SU-DHL-6 (cell line): ENCODE data around the gene TEC.

Experiments
- H2AFZ ChIP-seq: fragments of 200-600 bp; sonication (generic); 2 replicates; pipeline ENCODE4 v1.6.1; 2014; ENCODE audit warnings: low read depth, mild to moderate bottlenecking, moderate library complexity, mixed read lengths, antibody characterized with exemption, low read length; ENCODE audit not compliant: severe bottlenecking
- H3F3A ChIP-seq: fragments of 200-600 bp; shearing (Covaris generic); 2 replicates; pipeline ENCODE4 v1.6.0; 2016; ENCODE audit warnings: antibody characterized with exemption, mild to moderate bottlenecking; ENCODE audit not compliant: insufficient read depth
- H3K27ac ChIP-seq: fragments of 200-600 bp; sonication (generic); 2 replicates; pipeline ENCODE4 v1.5.1; 2016; ENCODE audit warnings: low read depth, mild to moderate bottlenecking, low read length, moderate library complexity, mixed read lengths
- H3K27me3 ChIP-seq: fragments of 200-600 bp; sonication (generic), shearing (Covaris generic); 2 replicates; pipeline ENCODE4 v1.6.0; 2014; ENCODE audit warnings: mild to moderate bottlenecking, low read length
- H3K36me3 ChIP-seq: fragments of 200-600 bp; sonication (generic); 2 replicates; pipeline ENCODE4 v1.6.1; 2014; ENCODE audit warnings: mild to moderate bottlenecking, low read length, mixed read lengths
- H3K4me2 ChIP-seq: fragments of 300-600, 200-600 bp; shearing (Covaris generic), sonication (generic); 2 replicates; pipeline ENCODE4 v1.6.0; 2014; ENCODE audit warnings: low read length, low read depth, mild to moderate bottlenecking; ENCODE audit not compliant: poor library complexity, severe bottlenecking
- H3K4me3 ChIP-seq: fragments of 200-600 bp; sonication (generic); 2 replicates; pipeline ENCODE4 v1.5.1; 2014; ENCODE audit warnings: antibody characterized with exemption, low read length, mild to moderate bottlenecking, mixed read lengths; ENCODE audit not compliant: insufficient read depth, poor library complexity, severe bottlenecking
- H3K79me2 ChIP-seq: fragments of 200-600 bp; sonication (generic); 2 replicates; pipeline ENCODE4 v1.6.1; 2014; ENCODE audit warnings: mild to moderate bottlenecking, low read length, moderate library complexity; ENCODE audit not compliant: insufficient read depth
- H3K9ac ChIP-seq: fragments of 200-600 bp; sonication (generic); 2 replicates; pipeline ENCODE4 v1.7.0; 2014; ENCODE audit warnings: mild to moderate bottlenecking, low read length
- H3K9me2 ChIP-seq: fragments of 200-600 bp; sonication (generic); replicated peaks from 2 replicates; pipeline ENCODE4 v1.6.1; 2014; ENCODE audit warnings: low read length; ENCODE audit not compliant: insufficient read depth
- H3K9me3 ChIP-seq: fragments of 200-600 bp; sonication (generic); 2 replicates; pipeline ENCODE4 v1.6.1; 2014; ENCODE audit warnings: low read length, mixed read lengths; ENCODE audit not compliant: insufficient read depth
- H4K20me1 ChIP-seq: fragments of 200-600 bp; sonication (generic); 2 replicates; pipeline ENCODE4 v1.6.1; 2014; ENCODE audit warnings: low read depth, mild to moderate bottlenecking, antibody characterized with exemption, low read length, moderate library complexity, mixed read lengths
- CTCF ChIP-seq: fragments of 200-600 bp; sonication (generic); IDR thresholded peaks from one replicate; pipeline ENCODE4 v1.5.1; 2017; ENCODE audit warnings: antibody characterized with exemption, mild to moderate bottlenecking, low read length, moderate library complexity; ENCODE audit not compliant: insufficient read depth, poor library complexity, severe bottlenecking
- EZH2phosphoT487 ChIP-seq: fragments of 200-600 bp; sonication (generic), shearing (Covaris generic); conservative IDR thresholded peaks from 2 replicates; pipeline ENCODE4 v1.6.1; 2018; ENCODE audit warnings: mild to moderate bottlenecking, antibody characterized with exemption, low read length, moderate library complexity, mixed read lengths

Gene TEC

GRCh38 chr4:48112017-48112667 is 157.5 kb downstream of the TEC start:
- Histone ChIP-seq H3K9ac (no peak overlapping the region), H3K9me2 (no peaks in the 10 kb centered on the region)

GRCh38 chr4:48110452-48110978 is 159.1 kb downstream of the TEC start:
- H3K36me3 ChIP-seq: no peaks in the 10 kb centered on the region
- H3K27ac ChIP-seq: no peak overlapping the region
- no peak overlapping the region for H2AFZ ChIP-seq
- no peak overlapping the region for H3K9ac ChIP-seq
- no peak overlapping the region for H3K4me3 ChIP-seq
- 0 out of 2 replicates have a peak, but pooled peaks cover 8% of the 10 kb centered on the region for H3F3A ChIP-seq
- no peaks in the 10 kb centered on the region for H3K79me2 ChIP-seq
- no peaks in the 10 kb centered on the region for H3K27me3 ChIP-seq
- H3K9me3 ChIP-seq: no peaks in the 10 kb centered on the region
- H3K9me2 ChIP-seq: no peaks in the 10 kb centered on the region
- no peak overlapping the region for H3K4me2 ChIP-seq
- TF ChIP-seq EZH2phosphoT487 (no peak), CTCF (no peak)
- H4K20me1 ChIP-seq: no peaks in the 10 kb centered on the region

More at GRCh38 chr4:48112017-48112667, 157.5 kb downstream of the TEC start:
- Histone ChIP-seq H3K4me3 (no peak overlapping the region), H3K27ac (no peak overlapping the region), H3K9me3 (no peaks in the 10 kb centered on the region), H2AFZ (no peak overlapping the region), H3F3A (0 out of 2 replicates have a peak, but pooled peaks cover 8% of the 10 kb centered on the region), H3K4me2 (no peak overlapping the region), H4K20me1 (no peaks in the 10 kb centered on the region), H3K27me3 (no peaks in the 10 kb centered on the region), H3K36me3 (no peaks in the 10 kb centered on the region), H3K79me2 (no peaks in the 10 kb centered on the region)
- TF ChIP-seq EZH2phosphoT487 (no peak), CTCF (no peak)

GRCh38 chr4:48109413-48110263 is 160.0 kb downstream of the TEC start:
- Histone ChIP-seq H3K27ac (no peak overlapping the region), H3K9me3 (no peaks in the 10 kb centered on the region), H3K36me3 (no peaks in the 10 kb centered on the region), H3K79me2 (no peaks in the 10 kb centered on the region), H4K20me1 (no peaks in the 10 kb centered on the region), H3K9ac (no peak overlapping the region), H3F3A (0 out of 2 replicates have a peak, but pooled peaks cover 8% of the 10 kb centered on the region), H2AFZ (no peak overlapping the region), H3K27me3 (no peaks in the 10 kb centered on the region), H3K9me2 (no peaks in the 10 kb centered on the region), H3K4me2 (no peak overlapping the region), H3K4me3 (no peak overlapping the region)
- TF ChIP-seq CTCF (peak; percentile 74), EZH2phosphoT487 (no peak)
